Endothelial cell of hepatic sinusoid (primary cell): ENCODE measurements around the gene CCDC183.

Experiments used
- in situ Hi-C: cut with HindIII; loops from 2 replicates; pipeline ENCODE4 v1.10.0; 2017; ENCODE audit warnings: low sequenced_read_pairs

The CCDC183 gene

DNA sequence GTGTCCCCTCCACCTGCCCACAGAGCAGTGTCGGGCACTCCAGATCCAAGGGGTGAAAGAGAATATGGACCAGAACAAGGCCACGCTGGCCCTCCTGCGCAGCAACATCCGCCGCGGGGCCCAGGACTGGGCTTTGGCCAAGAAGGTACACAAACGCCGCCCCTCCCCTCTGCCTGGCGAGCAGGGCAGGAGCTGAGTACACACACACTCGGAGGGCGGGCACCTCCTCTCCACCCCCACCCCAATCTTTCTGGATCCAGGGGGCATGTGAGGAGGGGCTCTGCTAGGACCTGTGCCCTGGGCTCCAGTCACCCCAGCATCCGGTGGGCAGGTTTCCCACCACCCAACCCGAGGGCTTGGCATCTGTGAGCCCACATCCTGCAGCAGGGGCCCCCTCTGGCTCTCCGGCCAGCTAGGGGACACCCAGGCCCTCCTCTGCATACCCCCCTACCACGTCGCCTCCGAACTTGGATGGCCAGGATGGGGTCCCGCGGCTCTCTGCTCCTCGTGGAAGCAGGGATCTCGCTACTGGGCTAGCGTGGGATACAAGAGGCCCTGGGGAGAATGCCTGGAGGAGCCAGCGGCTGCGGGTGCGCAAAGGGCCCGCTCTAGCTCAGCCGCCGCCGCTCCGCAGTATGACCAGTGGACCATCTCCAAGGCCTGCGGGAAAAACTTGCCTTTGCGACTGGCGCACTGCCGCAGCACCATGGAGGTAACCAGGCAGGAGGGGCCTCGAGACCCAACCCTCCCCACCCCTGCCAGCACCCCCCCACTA lies 3.1 kb downstream of the CCDC183 start:
- in situ Hi-C loops, result no loop called here

DNA sequence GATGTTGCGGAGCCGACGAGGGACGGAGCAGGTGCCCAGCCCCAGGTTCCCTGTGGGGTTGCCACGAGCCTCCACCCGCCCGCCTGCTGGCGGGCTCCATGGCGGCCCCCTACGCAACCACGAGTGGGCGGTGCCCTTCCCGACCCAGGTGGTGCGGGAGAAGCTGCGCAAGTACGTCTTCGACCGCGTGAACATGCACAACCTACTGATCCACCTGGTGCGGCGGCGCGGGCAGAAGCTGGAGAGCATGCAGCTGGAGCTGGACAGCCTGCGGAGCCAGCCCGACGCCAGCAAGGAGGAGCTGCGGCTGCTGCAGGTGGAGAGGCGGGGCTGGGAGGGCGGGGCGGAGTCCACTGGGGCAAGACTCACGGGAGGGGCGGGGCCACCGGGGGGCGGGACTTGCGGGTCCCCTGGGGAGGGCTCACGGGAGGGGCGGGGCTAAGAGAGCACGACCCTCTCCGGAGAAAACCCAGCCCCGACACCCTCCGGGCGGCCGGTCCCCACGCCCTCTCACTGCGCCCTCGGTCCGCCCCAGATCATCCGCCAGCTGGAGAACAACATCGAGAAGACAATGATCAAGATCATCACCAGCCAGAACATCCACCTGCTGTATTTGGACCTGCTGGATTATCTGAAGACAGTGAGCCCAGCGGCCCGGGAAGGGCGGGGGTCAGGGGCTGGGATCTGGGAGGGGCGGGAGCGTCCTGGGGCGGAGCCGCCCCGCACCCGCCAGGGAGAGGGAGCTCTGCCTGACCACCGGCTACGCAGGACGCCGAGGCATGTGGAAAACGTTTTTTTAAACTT lies 3.9 kb downstream of the CCDC183 start:
- in situ Hi-C loops, result loop anchor here (25.0 kb wide), 1 partner anchor 362 kb away; the partner anchor contains the start of genes LRRC26 and TMEM210

DNA sequence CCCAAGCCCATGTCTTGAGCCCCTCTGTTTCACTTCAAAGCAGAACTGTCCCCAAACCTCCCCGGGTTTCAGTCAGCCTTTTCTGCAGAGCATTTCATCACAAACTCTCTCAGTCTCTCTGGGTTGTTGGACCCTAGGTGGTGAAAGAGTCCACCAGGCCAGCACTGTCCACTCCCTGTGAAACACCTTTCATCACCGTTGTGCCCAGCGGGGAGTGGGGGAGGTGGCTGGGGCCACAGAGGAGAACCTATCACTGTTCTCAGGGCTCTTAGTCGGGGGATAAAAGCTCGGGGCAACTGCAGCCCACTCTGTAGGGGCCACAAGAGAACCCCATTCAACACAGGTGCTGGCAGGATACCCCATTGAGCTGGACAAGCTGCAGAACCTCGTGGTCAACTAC lies 6.2 kb downstream of the CCDC183 start:
- in situ Hi-C loops, result loop anchor here (25.0 kb wide), 1 partner anchor 360 kb away; the partner anchor contains the start of genes LRRC26 and TMEM210

DNA sequence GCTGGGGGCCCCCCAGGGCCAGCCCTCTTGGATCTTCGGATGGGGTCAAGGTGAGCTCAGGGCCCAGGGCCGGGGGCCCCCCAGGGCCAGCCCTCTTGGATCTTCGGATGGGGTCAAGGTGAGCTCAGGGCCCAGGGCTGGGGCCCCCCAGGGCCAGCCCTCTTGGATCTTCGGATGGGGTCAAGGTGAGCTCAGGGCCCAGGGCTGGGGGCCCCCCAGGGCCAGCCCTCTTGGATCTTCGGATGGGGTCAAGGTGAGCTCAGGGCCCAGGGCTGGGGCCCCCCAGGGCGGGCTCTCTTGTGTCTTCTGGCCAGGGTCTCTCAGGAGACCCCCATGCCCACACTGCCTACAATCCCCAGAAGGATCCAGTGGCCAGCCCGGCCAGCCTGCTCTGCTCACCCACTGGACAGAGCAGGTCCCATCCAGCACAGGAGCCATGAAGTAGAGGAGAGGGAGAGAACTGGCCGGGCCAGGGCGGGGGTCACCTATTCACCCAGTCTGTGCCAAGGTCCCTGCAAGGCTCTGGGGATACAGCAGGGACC lies 6.9 kb downstream of the CCDC183 start:
- in situ Hi-C loops, result loop anchor here (25.0 kb wide), 1 partner anchor 359 kb away; the partner anchor contains the start of genes LRRC26 and TMEM210

DNA sequence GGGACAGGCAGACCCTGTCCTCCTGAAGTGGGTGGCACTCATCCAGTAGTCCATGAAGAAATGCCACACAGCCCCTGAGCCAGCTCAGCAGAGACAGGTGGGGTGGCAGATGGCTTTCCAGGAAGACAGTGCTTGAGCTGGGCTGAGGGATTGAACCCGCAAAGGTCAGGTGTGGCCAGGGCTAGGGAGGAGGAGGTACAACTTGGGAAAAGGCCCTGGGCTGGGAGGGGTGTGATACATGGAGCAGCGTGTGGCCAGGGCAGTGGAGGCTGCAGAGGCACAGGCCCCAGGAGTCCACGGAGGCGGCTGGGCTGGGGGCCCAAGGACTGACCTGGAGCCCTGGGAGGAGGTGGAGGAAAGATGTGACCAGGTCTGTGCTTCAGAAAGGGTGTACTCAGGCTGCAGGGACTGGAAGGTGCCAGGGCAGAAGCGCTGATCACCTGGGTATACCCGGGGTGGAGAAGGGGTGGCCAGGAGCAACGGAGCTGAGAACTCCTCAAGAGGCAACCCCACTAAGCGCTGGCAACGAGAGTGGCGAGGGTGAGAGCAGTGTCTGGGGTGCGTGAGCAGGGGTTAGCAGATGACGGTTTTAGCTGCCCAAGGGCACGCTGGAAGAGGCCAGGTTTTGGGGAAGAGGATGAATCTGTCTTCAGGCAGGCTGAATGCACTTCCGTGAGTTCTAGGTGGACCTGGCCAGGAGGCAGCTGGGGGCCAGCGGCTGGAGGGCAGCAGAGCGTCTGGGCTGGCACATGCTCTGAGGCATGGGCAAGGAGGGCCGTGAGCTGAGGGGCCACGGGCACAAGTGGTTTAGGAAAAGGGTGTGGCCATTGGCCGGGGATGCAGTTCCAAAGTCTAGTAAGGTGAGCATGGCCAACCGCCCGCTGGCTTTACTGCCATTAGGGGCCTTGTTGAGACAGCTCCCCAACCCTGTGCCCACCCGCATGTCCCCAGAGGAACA lies 7.7 kb downstream of the CCDC183 start:
- in situ Hi-C loops, result loop anchor here (25.0 kb wide), 1 partner anchor 358 kb away; the partner anchor contains the start of genes LRRC26 and TMEM210

DNA sequence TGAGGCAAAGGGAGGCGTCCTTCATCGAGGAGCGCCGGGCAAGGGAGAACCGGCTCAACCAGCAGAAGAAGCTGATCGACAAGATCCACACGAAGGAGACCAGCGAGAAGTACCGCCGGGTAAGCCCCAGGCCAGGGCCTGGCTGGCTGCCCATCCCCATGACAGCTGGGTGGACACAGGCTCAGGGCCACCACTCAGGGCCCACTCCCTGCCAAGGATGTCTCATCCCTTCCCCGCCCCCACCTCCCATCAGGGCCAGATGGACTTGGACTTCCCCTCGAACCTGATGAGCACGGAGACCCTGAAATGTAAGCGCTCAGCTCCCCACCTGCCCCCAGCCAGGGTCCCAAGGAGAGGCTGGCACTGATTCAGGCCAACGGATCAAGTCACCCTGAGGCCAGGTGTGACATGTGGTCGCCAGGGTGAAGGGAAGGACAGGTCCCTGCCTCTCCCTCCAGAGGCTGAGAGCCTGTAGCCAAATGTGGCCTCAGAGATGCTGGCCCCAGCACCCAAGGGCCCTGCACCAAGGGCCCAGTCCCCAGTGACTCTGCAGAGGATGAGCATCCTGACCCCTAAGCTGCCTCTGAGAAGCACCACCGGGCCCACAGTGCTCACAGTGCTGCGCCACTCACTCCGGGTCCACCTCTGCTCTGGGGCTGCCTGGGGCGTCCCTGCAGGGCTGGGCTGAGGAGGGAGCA lies 8.5 kb downstream of the CCDC183 start:
- in situ Hi-C loops, result loop anchor here (5.0 to 25.0 kb wide), 2 partner anchors 38 to 358 kb away; partner anchors contain the start of genes AJM1, LRRC26 and TMEM210

DNA sequence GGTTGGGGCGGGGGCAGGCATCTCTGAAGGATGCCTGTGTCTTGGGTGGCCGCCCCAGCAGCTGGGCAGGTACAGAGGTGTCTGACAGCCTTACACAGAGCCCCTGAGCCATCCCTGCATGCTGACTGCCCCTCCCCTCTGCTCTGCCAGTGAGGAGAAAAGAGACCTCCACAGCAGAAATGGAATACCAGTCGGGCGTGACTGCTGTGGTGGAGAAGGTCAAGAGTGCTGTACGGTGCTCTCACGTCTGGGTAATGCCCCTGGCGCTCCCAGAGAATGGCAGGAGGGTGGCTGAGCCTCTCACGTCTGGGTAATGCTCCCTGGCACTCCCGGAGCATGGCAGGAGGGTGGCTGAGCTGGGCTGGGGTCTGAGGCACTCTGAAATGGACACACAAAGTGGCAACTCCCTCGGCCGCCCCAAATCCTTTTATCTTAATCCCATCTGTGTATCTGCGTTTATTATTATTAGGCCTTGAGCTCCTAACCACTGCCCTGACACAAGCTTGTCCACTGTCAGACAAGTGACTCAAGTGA lies 9.1 kb downstream of the CCDC183 start:
- in situ Hi-C loops, result loop anchor here (5.0 to 25.0 kb wide), 2 partner anchors 37 to 357 kb away; partner anchors contain the start of genes AJM1, LRRC26 and TMEM210

DNA sequence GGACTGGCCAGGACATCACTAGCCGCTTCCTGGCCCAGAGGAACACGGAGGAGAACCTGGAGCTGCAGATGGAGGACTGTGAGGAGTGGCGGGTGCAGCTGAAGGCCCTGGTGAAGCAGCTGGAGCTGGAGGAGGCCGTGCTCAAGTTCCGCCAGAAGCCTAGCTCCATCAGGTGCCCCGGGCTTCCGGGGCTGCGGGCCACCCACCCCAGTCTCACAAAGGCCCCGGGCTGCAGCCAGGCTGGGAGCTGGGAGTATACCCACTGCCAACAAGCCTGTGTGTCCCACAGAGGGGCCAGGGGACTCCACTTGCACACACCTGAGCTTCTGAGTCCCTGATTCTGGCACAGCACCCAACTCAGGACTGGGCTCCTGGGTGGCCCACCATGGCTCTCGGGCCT lies 9.9 kb downstream of the CCDC183 start:
- in situ Hi-C loops, result loop anchor here (5.0 to 25.0 kb wide), 2 partner anchors 36 to 356 kb away; partner anchors contain the start of genes AJM1, LRRC26 and TMEM210

DNA sequence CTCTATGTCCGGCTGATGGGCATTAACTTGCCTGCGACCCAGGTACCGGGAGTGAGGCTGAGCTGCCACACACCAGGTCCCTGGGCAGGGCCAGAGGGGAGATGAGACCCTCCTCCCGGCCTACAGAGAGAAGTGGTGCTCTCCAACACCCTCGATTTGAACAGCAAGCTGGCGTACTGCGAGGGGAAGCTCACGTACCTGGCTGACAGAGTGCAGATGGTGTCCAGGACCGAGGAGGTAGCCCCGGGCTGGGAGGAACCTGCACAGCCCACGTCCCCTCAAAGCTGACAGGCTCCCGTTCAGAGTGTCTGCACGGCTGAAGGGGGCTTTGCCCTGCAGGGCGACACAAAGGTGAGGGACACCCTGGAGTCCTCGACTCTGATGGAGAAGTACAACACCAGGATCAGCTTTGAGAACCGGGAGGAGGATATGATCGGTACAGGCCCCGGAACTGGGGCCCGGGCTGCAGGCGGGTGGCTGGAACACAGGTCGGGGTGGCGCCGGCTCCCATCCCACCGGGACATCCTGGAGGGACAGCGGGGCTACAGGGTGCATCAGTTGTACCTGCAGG lies 10.6 kb downstream of the CCDC183 start:
- in situ Hi-C loops, result loop anchor here (5.0 to 25.0 kb wide), 2 partner anchors 36 to 356 kb away; partner anchors contain the start of genes AJM1, LRRC26 and TMEM210

DNA sequence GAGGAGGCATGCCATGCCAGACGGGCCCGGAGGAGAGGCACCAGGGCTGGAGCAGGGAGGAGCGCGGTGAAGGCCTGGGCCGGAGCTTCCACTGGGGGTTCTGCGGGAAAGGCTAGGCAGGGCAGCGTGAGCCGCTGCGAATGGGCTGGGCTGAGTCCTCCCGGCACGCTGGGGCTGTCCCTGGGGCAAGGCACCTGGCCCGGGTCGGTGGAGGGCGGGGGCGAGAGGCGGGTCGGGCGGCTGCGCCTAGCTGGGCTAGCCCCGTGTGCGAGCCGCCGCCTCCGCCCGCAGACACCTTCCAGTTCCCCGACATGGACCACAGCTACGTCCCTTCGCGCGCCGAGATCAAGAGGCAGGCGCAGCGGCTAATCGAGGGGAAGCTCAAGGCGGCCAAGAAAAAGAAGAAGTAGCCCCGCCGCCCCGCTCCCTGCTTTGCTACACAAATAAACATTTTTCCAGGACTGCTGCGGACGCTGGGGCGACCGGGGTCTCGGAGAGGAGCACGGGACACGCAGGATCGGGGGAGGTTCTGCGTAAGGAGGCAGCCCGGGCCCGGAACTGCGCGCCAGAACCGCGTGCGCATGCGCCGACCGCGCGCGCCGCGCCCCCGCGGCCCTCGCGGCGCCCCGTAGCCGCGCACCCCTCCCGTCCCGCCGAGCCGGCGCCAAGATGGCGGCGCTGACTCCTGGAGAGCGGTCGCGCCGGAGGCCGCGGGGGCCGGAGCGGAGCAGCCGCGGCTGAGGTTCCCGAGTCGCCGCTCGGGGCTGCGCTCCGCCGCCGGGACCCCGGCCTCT lies 11.3 kb downstream of the CCDC183 start, which contains the start of gene RABL6:
RABL6 (plus strand) TSS at position 668 of the 794 bp plus-strand sequence. CDS start 249 bp downstream, outside the sequence.
- in situ Hi-C loops, result loop anchor here (5.0 to 25.0 kb wide), 2 partner anchors 35 to 355 kb away; partner anchors contain the start of genes AJM1, LRRC26 and TMEM210

DNA sequence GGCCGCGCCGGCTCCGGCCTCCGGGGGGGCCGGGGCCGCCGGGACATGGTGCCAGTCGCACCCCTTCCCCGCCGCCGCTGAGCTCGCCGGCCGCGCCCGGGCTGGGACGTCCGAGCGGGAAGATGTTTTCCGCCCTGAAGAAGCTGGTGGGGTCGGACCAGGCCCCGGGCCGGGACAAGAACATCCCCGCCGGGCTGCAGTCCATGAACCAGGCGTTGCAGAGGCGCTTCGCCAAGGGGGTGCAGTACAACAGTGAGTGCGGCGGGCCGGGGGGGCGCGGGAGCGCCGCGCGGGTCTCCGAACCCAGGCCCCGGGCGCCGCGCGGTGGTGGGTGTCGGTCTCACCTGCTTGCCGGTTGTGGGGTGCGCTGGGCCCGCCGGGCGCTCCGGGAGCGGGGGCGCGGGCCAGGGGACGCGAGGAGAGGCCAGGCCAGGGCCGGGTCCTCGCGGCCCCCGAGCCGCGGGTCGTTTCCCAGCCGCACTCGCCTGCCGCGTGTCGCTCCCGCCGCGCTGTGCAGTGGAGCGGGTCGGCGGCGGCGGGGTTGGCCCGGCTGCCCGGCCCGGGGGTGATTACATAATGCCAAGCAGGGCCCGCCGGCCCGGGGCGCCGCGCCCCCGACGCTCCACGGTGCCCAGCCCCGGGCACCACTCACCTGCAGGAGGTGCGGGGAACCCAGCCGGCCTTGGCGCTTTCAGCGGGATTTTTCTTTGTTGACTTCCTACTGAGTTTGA lies 12.1 kb downstream of the CCDC183 start:
- in situ Hi-C loops, result loop anchor here (5.0 to 25.0 kb wide), 2 partner anchors 34 to 354 kb away; partner anchors contain the start of genes AJM1, LRRC26 and TMEM210

DNA sequence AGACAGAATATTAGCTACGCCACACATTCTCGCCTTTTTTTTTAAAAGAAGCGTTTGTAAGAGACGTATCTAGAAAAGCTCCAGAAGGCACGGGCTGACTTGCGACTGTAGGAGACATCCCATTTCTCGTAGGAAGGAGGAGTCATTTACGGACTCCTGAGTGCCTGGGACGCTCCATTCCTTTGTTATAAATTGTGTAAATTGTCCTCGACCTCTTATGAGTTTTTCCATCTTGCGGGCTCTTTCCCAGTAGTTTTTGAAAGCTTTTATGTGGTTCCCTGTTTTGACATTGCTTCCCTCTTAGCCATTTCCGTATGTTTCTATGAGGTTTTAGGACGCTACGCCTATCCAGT lies 12.6 kb downstream of the CCDC183 start:
- in situ Hi-C loops, result loop anchor here (5.0 to 25.0 kb wide), 2 partner anchors 34 to 354 kb away; partner anchors contain the start of genes AJM1, LRRC26 and TMEM210

DNA sequence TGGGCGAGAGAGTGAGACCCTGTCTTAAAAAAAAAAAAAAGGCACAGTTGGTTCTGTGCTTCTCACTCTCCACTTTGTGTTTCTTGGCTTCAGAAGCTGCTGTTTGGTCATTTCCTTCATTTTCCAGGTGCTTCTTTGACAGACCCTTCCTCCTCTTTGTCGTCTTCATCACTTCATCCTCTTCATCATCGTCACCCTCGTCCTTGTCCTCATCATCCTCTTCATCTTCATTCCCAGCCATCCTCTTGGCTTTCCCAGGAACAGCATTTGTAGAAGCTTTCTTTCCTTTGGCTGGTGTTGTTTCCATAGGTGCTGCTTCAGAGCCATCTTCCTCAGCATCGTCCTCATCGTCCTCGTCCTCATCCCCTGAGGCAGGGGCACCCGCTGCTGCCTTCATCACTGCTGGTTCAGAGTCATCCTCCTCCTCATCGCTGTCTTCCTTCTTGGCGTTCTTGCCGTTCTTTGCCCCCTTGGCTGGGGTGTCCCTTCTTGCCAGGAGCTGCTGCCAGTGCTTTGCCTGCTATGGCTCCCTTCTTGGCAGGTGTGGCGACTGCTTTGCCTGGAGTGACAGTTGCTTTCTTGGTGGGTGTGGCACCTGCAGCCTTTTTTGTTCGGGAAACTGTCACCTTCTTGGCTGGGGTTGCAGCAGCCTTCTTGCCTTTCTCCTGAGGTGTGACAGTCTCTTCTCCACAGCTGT lies 18.7 kb downstream of the CCDC183 start:
- in situ Hi-C loops, result loop anchor here (25.0 kb wide), 1 partner anchor 347 kb away; the partner anchor contains the start of genes LRRC26 and TMEM210

DNA sequence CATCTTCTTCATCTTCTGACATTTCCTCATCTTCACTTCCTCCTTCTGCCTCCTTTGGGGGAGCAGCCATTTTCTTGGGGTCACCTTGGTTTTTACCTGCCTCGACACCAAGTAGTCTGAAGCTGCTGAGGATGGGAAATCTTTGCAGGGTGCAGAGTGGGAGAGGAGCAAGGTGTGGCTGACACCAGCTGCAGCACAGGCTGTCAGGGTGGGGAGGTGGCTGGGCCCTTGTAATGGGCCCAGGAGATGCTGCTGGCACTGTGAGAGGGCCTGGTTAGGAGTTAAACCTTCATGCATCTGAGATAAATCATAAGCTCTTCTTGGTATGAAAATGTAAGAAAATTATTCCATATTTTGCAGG lies 19.3 kb downstream of the CCDC183 start:
- in situ Hi-C loops, result loop anchor here (25.0 kb wide), 1 partner anchor 347 kb away; the partner anchor contains the start of genes LRRC26 and TMEM210

DNA sequence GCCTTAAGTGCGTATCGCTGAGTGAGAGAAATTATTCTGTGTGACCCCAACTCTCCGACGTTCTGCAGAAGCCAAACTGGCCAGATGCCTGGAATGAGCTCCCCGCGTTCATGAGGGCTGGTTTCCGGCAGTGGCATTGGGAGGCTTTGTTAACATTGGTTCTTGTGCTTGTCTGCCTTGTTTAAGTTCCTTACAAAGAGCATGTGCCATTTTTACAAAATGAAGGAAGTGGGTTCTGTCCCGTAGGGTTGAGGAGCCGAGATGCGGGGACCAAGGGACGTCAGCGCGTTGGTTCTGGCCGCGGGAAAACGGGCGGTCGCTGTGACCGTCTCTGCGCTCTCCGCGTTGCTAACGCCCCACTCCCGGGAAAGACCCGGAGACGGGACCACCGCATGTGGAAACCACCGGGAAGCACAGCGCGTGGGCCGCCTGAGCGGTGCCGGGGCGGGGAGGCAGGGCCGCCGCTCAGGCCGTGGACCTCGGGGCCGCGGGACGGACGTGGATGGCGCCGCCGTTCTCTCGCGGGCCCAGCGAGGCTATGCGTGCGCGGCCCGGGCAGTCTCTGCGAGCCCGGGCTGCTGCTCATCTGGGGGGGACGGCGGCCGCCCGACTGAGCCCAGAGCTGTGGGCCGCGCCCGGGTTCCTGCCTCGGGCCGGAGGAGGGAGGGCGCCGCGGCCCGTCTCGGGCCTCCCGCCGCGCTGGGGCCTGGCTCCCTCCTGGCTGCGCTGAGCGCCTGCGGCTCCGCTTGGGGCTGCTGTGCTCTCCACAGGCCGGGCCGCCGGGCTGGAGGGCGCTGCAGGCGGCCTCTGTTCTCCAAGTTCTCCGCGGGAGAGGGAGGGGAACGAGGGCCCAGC lies 25.1 kb downstream of the CCDC183 start:
- in situ Hi-C loops, result loop anchor here (25.0 kb wide), 1 partner anchor 341 kb away; the partner anchor contains the start of genes LRRC26 and TMEM210
